ENCODE data around the gene VRTN. TPM values are rescaled to one million over a fixed set of nuclear protein-coding genes. Genes with fewer than 3 reads are reported as not detected.

VRTN gene
- total and polyA plus RNA-seq, 9 of the 15 experiments (the other 6 are each of a cell fraction or from before 2014, with no cell fraction given), result 0.05 to 0.09 (median 0.06) TPM; not detected in 6

DNA sequence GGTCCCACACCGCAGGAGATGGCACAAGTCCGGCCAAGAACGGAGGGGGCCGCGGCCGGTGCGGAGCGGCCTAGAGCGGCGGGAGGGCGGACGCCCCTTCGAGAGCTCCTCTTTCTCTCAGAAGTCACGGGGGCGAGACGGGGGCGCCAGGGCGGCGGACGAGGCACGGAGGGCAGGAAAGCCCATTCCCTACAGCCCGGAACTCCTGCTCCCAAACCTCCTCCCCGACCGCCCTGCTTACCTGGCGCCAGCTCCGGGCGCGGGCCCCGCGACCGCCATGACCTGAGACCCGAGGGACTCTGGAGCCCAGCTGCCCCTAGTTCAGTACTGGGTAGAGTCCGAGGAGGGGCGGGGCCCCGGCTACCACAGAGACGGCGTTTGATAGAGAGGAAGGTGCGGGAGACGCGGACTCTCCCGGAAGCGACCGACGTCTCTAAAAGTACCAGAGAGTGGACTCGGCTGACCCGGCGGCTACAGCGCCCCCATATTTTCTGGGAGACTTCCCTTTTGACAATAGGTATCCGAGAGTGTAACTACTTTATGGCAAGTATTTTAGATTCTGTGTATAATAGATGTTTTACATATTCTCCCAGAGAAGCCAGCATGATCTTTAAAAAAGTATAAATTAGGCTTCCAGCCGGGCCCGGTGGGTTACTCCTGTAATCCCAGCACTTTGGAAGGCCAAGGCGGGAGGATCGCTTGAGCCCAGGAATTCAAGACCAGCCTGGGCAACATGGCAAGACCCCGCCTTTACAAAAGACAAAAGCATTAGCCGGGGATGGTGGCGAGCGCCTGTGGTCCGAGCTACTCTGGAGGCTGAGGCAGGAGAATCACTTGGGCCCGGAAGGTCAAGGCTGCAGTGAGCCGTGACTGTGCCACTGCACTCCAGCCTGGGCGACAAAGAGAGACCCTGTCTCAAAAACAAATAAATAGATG lies 45.4 kb upstream of the VRTN start, which contains the start of gene ABCD4 (continued):
- TF ChIP-seq, protein P1, sequence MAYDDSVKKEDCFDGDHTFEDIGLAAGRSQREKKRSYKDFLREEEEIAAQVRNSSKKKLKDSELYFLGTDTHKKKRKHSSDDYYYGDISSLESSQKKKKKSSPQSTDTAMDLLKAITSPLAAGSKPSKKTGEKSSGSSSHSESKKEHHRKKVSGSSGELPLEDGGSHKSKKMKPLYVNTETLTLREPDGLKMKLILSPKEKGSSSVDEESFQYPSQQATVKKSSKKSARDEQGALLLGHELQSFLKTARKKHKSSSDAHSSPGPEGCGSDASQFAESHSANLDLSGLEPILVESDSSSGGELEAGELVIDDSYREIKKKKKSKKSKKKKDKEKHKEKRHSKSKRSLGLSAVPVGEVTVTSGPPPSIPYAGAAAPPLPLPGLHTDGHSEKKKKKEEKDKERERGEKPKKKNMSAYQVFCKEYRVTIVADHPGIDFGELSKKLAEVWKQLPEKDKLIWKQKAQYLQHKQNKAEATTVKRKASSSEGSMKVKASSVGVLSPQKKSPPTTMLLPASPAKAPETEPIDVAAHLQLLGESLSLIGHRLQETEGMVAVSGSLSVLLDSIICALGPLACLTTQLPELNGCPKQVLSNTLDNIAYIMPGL (CRISPR knock-in tag; IDR thresholded peaks at IDR 0.05), result no peak
- TF ChIP-seq FOXJ3 (CRISPR knock-in tag; IDR thresholded peaks at IDR 0.05) (no peak), RFX5 (IDR thresholded peaks at IDR 0.05; ENCODE audit: low read depth, low read length) (no peak), HLTF (IDR thresholded peaks at IDR 0.05) (no peak), BACH1 (tag; IDR thresholded peaks at IDR 0.05) (no peak), PCBP1 (IDR thresholded peaks at IDR 0.05; ENCODE audit: low read depth, low read length, poor library complexity, severe bottlenecking) (no peak), KDM4B (IDR thresholded peaks at IDR 0.05; ENCODE audit: borderline replicate concordance in 2 of 2, low read depth in 1 of 2) (peak in 1 of 2 experiments; percentile 51; a peak in 1 of 4 replicates), HEY1 (CRISPR knock-in tag; IDR thresholded peaks at IDR 0.05; ENCODE audit: borderline replicate concordance) (no peak), SIRT6 (IDR thresholded peaks at IDR 0.05; ENCODE audit: low read depth, low read length) (no peak), TEAD4 (IDR thresholded peaks at IDR 0.05; ENCODE audit: low read length) (no peak), TEAD4 (CRISPR knock-in tag; IDR thresholded peaks at IDR 0.05; ENCODE audit: borderline replicate concordance) (no peak), HDAC3 (IDR thresholded peaks at IDR 0.05; ENCODE audit: borderline replicate concordance, partially characterized antibody) (no peak), FOS (IDR thresholded peaks at IDR 0.05; ENCODE audit: extremely low read depth, insufficient read length) (no peak), ZSCAN29 (IDR thresholded peaks at IDR 0.05) (no peak), SAFB2 (IDR thresholded peaks at IDR 0.05; ENCODE audit: borderline replicate concordance, low read depth, low read length, severe bottlenecking) (no peak), SMARCA4 (IDR thresholded peaks at IDR 0.05) (no peak)
- TF ChIP-seq, protein P2, sequence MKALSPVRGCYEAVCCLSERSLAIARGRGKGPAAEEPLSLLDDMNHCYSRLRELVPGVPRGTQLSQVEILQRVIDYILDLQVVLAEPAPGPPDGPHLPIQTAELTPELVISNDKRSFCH (CRISPR knock-in tag; IDR thresholded peaks at IDR 0.05), result no peak
- TF ChIP-seq, protein P2 (tag; IDR thresholded peaks at IDR 0.05), result 0 out of 2 replicates have a peak, but pooled peaks have one; percentile 44
- TF ChIP-seq, protein P3, sequence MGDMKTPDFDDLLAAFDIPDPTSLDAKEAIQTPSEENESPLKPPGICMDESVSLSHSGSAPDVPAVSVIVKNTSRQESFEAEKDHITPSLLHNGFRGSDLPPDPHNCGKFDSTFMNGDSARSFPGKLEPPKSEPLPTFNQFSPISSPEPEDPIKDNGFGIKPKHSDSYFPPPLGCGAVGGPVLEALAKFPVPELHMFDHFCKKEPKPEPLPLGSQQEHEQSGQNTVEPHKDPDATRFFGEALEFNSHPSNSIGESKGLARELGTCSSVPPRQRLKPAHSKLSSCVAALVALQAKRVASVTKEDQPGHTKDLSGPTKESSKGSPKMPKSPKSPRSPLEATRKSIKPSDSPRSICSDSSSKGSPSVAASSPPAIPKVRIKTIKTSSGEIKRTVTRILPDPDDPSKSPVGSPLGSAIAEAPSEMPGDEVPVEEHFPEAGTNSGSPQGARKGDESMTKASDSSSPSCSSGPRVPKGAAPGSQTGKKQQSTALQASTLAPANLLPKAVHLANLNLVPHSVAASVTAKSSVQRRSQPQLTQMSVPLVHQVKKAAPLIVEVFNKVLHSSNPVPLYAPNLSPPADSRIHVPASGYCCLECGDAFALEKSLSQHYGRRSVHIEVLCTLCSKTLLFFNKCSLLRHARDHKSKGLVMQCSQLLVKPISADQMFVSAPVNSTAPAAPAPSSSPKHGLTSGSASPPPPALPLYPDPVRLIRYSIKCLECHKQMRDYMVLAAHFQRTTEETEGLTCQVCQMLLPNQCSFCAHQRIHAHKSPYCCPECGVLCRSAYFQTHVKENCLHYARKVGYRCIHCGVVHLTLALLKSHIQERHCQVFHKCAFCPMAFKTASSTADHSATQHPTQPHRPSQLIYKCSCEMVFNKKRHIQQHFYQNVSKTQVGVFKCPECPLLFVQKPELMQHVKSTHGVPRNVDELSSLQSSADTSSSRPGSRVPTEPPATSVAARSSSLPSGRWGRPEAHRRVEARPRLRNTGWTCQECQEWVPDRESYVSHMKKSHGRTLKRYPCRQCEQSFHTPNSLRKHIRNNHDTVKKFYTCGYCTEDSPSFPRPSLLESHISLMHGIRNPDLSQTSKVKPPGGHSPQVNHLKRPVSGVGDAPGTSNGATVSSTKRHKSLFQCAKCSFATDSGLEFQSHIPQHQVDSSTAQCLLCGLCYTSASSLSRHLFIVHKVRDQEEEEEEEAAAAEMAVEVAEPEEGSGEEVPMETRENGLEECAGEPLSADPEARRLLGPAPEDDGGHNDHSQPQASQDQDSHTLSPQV (IDR thresholded peaks at IDR 0.05), result no peak
